ENCODE measurements around the gene NME3.

DNA sequence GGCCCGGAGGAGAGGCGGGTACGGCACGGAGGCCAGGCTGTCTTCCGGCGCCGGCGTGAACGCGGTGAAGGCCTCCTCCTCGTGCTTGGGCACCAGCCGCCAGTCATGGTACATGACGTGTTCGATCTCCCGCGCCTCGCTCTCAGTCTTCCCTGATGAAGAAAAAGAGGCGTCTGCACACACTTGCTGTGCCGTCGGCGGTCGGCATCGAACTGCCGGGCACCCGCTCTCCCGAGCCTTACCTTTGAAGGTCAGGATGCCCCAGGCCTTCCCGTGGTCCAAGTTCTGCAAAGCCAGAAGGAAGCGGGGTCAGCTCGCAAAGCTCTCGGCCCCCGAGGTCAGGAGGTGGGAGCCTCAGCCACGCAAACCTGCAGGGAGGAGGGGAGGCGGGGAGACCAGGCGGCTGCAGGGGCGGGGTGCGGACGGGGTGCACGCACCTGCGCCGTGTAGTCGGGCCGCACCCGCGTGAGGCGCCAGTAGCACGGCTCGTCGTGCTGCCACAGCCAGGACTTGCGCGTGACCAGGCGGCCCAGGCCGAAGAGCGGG, 1.1 kb upstream of the NME3 start, which contains the start of gene EME2:
- TF ChIP-seq, protein P1, sequence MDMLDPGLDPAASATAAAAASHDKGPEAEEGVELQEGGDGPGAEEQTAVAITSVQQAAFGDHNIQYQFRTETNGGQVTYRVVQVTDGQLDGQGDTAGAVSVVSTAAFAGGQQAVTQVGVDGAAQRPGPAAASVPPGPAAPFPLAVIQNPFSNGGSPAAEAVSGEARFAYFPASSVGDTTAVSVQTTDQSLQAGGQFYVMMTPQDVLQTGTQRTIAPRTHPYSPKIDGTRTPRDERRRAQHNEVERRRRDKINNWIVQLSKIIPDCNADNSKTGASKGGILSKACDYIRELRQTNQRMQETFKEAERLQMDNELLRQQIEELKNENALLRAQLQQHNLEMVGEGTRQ (CRISPR knock-in tag; IDR thresholded peaks at IDR 0.05), result no peak
- TF ChIP-seq, protein P2, sequence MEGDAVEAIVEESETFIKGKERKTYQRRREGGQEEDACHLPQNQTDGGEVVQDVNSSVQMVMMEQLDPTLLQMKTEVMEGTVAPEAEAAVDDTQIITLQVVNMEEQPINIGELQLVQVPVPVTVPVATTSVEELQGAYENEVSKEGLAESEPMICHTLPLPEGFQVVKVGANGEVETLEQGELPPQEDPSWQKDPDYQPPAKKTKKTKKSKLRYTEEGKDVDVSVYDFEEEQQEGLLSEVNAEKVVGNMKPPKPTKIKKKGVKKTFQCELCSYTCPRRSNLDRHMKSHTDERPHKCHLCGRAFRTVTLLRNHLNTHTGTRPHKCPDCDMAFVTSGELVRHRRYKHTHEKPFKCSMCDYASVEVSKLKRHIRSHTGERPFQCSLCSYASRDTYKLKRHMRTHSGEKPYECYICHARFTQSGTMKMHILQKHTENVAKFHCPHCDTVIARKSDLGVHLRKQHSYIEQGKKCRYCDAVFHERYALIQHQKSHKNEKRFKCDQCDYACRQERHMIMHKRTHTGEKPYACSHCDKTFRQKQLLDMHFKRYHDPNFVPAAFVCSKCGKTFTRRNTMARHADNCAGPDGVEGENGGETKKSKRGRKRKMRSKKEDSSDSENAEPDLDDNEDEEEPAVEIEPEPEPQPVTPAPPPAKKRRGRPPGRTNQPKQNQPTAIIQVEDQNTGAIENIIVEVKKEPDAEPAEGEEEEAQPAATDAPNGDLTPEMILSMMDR (IDR thresholded peaks at IDR 0.05), result no peak
- TF ChIP-seq, protein P3, sequence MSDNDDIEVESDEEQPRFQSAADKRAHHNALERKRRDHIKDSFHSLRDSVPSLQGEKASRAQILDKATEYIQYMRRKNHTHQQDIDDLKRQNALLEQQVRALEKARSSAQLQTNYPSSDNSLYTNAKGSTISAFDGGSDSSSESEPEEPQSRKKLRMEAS (CRISPR knock-in tag; IDR thresholded peaks at IDR 0.05), result no peak
- no peak for TF ChIP-seq CREM (CRISPR knock-in tag; IDR thresholded peaks at IDR 0.05)
- no peak for TF ChIP-seq JUN (CRISPR knock-in tag; IDR thresholded peaks at IDR 0.05)
- TF ChIP-seq, protein P4, sequence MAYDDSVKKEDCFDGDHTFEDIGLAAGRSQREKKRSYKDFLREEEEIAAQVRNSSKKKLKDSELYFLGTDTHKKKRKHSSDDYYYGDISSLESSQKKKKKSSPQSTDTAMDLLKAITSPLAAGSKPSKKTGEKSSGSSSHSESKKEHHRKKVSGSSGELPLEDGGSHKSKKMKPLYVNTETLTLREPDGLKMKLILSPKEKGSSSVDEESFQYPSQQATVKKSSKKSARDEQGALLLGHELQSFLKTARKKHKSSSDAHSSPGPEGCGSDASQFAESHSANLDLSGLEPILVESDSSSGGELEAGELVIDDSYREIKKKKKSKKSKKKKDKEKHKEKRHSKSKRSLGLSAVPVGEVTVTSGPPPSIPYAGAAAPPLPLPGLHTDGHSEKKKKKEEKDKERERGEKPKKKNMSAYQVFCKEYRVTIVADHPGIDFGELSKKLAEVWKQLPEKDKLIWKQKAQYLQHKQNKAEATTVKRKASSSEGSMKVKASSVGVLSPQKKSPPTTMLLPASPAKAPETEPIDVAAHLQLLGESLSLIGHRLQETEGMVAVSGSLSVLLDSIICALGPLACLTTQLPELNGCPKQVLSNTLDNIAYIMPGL (CRISPR knock-in tag; IDR thresholded peaks at IDR 0.05), result no peak
- no peak for TF ChIP-seq SP1 (CRISPR knock-in tag; conservative IDR thresholded peaks at IDR 0.05)
